K562 (cell line): ENCODE results near the gene IPO13. TPM values are rescaled to one million over a fixed set of nuclear protein-coding genes. Genes with fewer than 3 reads are reported as not detected.
A peak's percentile ranks its signal among the peaks of the same experiment; 100 is the strongest.

Experiments used
- ATAC-seq: fragments of 200-7000 bp; cut with Tn5 transposase; 3 replicates; pipeline ENCODE4 v1.9.1; 2020; ENCODE audit warnings: moderate library complexity
- BruUV-seq: library from RNA; stranded (reverse); fragments of 400-500 nt; replicated peaks from 2 replicates; lab custom pipeline; 2021; lab: Mats Ljungman, UMichigan
- CTCF ChIA-PET: fragments of 300-600 bp; formaldehyde crosslinking; extraction: SDS; loops from one replicate; lab custom pipeline; 2021; ENCODE audit warnings: low intra/inter-chr PET ratio; lab: Yijun Ruan, JAX
- POLR2A ChIA-PET: fragments of 300-600, 350-650 bp; sonication (Branson Sonifier 250); formaldehyde crosslinking; extraction: SDS; loops from one replicate; lab custom pipeline; 2021; ENCODE audit warnings: antibody characterized with exemption, inconsistent platforms; lab: Yijun Ruan, JAX
- DNase-seq, 4 experiments: peaks; one replicate each; pipeline versions ENCODE4 v3.0.0 to v3.0.0-alpha.2; 2011 to 2018; ENCODE audit warnings: low spot score in 3 of 4, mixed read lengths in 3 of 4; ENCODE audit errors: extremely low read depth in 1 of 4
- FAIRE-seq: peaks from 2 replicates; lab custom pipeline; 2011; peaks lifted over from hg19 to GRCh38; lab: Jason Lieb, UNC
- H2AFZ ChIP-seq: 2 replicates; pipeline ENCODE4 v1.6.0; 2011; ENCODE audit warnings: low read depth, low read length, control low read depth, inconsistent platforms
- H3K27ac ChIP-seq: fragments of 200-600 bp; 3 replicates; pipeline ENCODE4 v1.8.0; 2011; ENCODE audit warnings: low read depth, mild to moderate bottlenecking, control low read depth, inconsistent platforms, low read length, moderate library complexity, mixed read lengths; ENCODE audit errors: extremely low read depth
- H3K27me3 ChIP-seq, 2 experiments: fragments of 300-600 bp in 1 of 2; 2 replicates in 1 of 2; 3 replicates in 1 of 2; pipeline versions ENCODE4 v1.6.0 to v1.8.0; 2011; ENCODE audit warnings: inconsistent platforms in 2 of 2, low read length in 2 of 2, mild to moderate bottlenecking in 1 of 2, mixed read lengths in 1 of 2, moderate library complexity in 1 of 2; ENCODE audit not compliant: control insufficient read depth in 2 of 2, insufficient read depth in 2 of 2
- H3K36me3 ChIP-seq: fragments of 300-600 bp; 3 replicates; pipeline ENCODE4 v1.8.0; 2011; ENCODE audit warnings: mild to moderate bottlenecking, low read length, inconsistent platforms; ENCODE audit not compliant: control insufficient read depth, insufficient read depth
- H3K4me1 ChIP-seq, 2 experiments: fragments of 200-600 bp in 1 of 2; replicated peaks in 1 of 2; 2 replicates in 1 of 2; 3 replicates in 1 of 2; pipeline versions ENCODE4 v1.5.1 to v1.8.0; 2011; ENCODE audit warnings: inconsistent platforms in 2 of 2, low read length in 2 of 2, mild to moderate bottlenecking in 1 of 2, mixed read lengths in 1 of 2, moderate library complexity in 1 of 2; ENCODE audit not compliant: control insufficient read depth in 2 of 2, insufficient read depth in 2 of 2
- H3K4me2 ChIP-seq: 2 replicates; pipeline ENCODE4 v1.6.1; 2011; ENCODE audit warnings: low read length, control low read depth, inconsistent platforms, mixed read lengths; ENCODE audit not compliant: insufficient read depth
- H3K4me3 ChIP-seq: fragments of 200-600 bp; sonication (generic), shearing (Covaris generic); 2 replicates; pipeline ENCODE4 v1.5.1; 2016; ENCODE audit warnings: control low read depth, inconsistent platforms
- H3K79me2 ChIP-seq: fragments of 200-600 bp; 3 replicates; pipeline ENCODE4 v1.8.0; 2011; ENCODE audit warnings: low read length, inconsistent platforms; ENCODE audit not compliant: control insufficient read depth, insufficient read depth
- H3K9ac ChIP-seq, 2 experiments: 2 replicates each; pipeline versions ENCODE4 v1.6.0 to v1.6.1; 2011; ENCODE audit warnings: low read depth in 2 of 2, low read length in 2 of 2, control low read depth in 1 of 2, inconsistent platforms in 1 of 2, mild to moderate bottlenecking in 1 of 2, mixed read lengths in 1 of 2; ENCODE audit not compliant: insufficient read depth in 1 of 2
- H3K9me1 ChIP-seq: one replicate; pipeline ENCODE4 v1.6.0; 2011; ENCODE audit warnings: inconsistent platforms, mild to moderate bottlenecking, low read length, moderate library complexity; ENCODE audit not compliant: control insufficient read depth, insufficient read depth
- H3K9me3 ChIP-seq: replicated peaks from 2 replicates; pipeline ENCODE4 v1.5.1; 2011; ENCODE audit warnings: low read depth, low read length, inconsistent platforms; ENCODE audit not compliant: control insufficient read depth, insufficient read depth
- H4K20me1 ChIP-seq: replicated peaks from 2 replicates; pipeline ENCODE4 v1.6.1; 2011; ENCODE audit warnings: low read length, inconsistent platforms, mixed read lengths; ENCODE audit not compliant: control insufficient read depth, insufficient read depth
- NFATC3 ChIP-seq: fragments of 450-650 bp; IDR thresholded peaks from 2 replicates; pipeline ENCODE4 v1.6.1; 2017; ENCODE audit warnings: mild to moderate bottlenecking
- POLR2G ChIP-seq: fragments of 200-400 bp; formaldehyde crosslinking; IDR thresholded peaks from 2 replicates; pipeline ENCODE4 v1.6.1; 2017; ENCODE audit warnings: low read depth, mild to moderate bottlenecking, antibody characterized with exemption, low read length, moderate library complexity
- ZBTB33 ChIP-seq: sonication (generic); formaldehyde crosslinking; IDR thresholded peaks from 2 replicates; pipeline ENCODE4 v1.8.1; 2023; ENCODE audit warnings: mild to moderate bottlenecking, missing genetic modification reagents
- WGBS: fragments of 100-300 bp; shearing (Covaris generic); methylation state at CpG from one replicate; pipeline ENCODE4 v1.1.6; 2016; ENCODE audit warnings: low coverage, mixed read lengths; ENCODE audit not compliant: insufficient coverage; ENCODE audit errors: missing lambda C conversion rate; 5-methylcytosine and 5-hydroxymethylcytosine counted together
- in situ Hi-C: fragments of 300-500 bp; cut with MboI; formaldehyde crosslinking; loops from 4 replicates; pipeline ENCODE4 v1.15.0; 2018; ENCODE audit warnings: inconsistent platforms, mixed read lengths
- intact Hi-C: fragments of 100-400 bp; cut with micrococcal nuclease; formaldehyde crosslinking; loops from 2 replicates; pipeline ENCODE4 v1.14.2; 2022
- polyA plus RNA-seq, 8 experiments: library from polyadenylated mRNA; depleted of rRNA in 4 of 8; stranded (reverse) in 5 of 8; unstranded in 3 of 8; fragments of >200 nt; fragmentation: Nextera tagmentation in 2 of 8; fragmentation: Illumina TruSeq in 1 of 8; extraction: Ambion mirVana in 2 of 8; extraction: Trizol in 1 of 8; gene quantifications; 2 replicates each; pipeline versions ENCODE4 v1.2.1 to v1.2.3, GENCODE V29; 2011 to 2014; ENCODE audit warnings: inconsistent platforms in 1 of 8, missing spikeins in 1 of 8
- total RNA-seq, 7 experiments: library from RNA; depleted of rRNA in 6 of 7; stranded (reverse); fragments of >200 nt in 6 of 7; fragmentation: Illumina TruSeq in 2 of 7; extraction: Trizol in 2 of 7; gene quantifications; 2 replicates each; pipeline versions ENCODE4 v1.2.1 to v1.2.3, GENCODE V29; 2011 to 2021; ENCODE audit warnings: low replicate concordance in 1 of 7

IPO13 gene
- total and polyA plus RNA-seq, 9 of the 15 experiments (the other 6 are each of a cell fraction or from before 2014, with no cell fraction given), result 7.0 to 30.8 (median 16.2) TPM

GRCh38 chr1:43936431-43937151, 10.2 kb upstream of the IPO13 start:
- ATAC-seq (no peak), DNase-seq (no peak), FAIRE-seq (no peak)
- POLR2A ChIA-PET, result interaction anchor here (0.6 kb wide), 2 partner anchors 158 to 460 kb away, joined by 3 read pairs; no protein-coding TSS in a partner anchor
- in situ Hi-C loops (loop anchor here (5.0 to 10.0 kb wide), 2 partner anchors 409 to 702 kb away; no protein-coding TSS in a partner anchor), intact Hi-C loops (no loop called here)
- Histone ChIP-seq H3K4me3 (no peak overlapping the region), H3K9me1 (peaks cover 9% of the 10 kb centered on the region), H3K79me2 (no peaks in the 10 kb centered on the region), H2AFZ (no peak overlapping the region), H3K4me1 (peaks cover 12 to 27% of the 10 kb centered on the region in 2 experiments; a peak in 4 of 5 replicates), H3K4me2 (no peak overlapping the region), H3K27ac (no peak overlapping the region), H3K36me3 (peaks cover 4% of the 10 kb centered on the region; the same call in 2 of the 3 replicates), H3K27me3 (no peaks in the 10 kb centered on the region), H3K9me3 (no peaks in the 10 kb centered on the region), H3K9ac (peak overlapping the region in 1 of 2 experiments; percentile 38; a peak in 1 of 4 replicates)
- CTCF ChIA-PET, result interaction anchor here (0.8 kb wide), 1 partner anchor 173 kb away, joined by 4 read pairs; no protein-coding TSS in a partner anchor
- 92% methylated on average over 28 of the region's 56 CpGs for WGBS
- BruUV-seq, result no TSS peak
- TF ChIP-seq POLR2G, result peak; percentile 56; the same call in 1 of the 2 replicates
- no peak for TF ChIP-seq NFATC3
- peak; percentile 89 for TF ChIP-seq ZBTB33 (CRISPR knock-in tag)
- TF ChIP-seq, all 486 proteins: peak for 2
- 0 out of 2 replicates have a peak, but pooled peaks cover 3% of the 10 kb centered on the region for H4K20me1 ChIP-seq
